ENCODE measurements around the gene ZNF205.
A peak's percentile ranks its signal among the peaks of the same experiment; 100 is the strongest.
"Not testable (repeated sequence)": the region's sequence is repeated elsewhere in the genome, so short reads cannot be mapped to it uniquely, and the experiment has no call there.

The ZNF205 gene

DNA sequence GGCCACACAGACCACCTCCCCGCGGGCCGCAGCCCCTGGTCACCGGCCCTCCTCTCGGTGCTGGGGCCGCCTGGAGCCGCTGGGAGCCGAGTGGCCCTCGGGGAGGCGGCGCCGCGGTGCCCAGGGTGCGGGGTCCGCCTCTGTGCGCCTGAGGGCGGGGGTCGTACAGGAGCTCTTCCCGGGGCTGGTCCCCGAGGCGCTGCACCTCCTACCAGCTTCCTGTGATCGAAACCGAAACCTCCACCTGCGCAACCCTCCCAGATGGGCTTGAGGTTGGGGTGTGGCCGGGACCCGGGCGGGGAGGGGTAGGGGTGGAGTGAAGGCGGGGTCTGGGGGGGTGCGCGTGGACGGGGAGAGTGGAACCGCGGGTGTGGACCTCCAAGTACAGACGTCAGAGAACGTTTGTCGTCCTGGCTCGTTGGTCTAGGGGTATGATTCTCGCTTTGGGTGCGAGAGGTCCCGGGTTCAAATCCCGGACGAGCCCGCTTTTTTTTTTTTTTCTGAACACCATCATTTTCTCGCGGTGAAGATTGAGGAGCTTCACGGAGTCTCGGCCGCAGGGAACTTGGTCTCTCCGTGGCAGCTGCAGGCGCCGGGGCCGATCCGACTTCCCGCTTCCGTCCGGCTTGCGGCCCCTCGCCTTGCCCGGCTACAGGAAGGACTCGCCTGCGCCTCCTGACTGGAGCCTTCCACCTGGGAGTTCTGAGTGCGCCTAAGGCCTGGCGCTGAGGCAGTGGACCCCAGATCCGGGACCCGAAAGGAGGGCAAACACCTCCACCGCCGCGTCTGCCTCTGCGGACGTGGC is 46.3 kb downstream of the ZNF205 start:
- DNase-seq (ENCODE audit: low read depth), result no peak
- TF ChIP-seq, protein P1, sequence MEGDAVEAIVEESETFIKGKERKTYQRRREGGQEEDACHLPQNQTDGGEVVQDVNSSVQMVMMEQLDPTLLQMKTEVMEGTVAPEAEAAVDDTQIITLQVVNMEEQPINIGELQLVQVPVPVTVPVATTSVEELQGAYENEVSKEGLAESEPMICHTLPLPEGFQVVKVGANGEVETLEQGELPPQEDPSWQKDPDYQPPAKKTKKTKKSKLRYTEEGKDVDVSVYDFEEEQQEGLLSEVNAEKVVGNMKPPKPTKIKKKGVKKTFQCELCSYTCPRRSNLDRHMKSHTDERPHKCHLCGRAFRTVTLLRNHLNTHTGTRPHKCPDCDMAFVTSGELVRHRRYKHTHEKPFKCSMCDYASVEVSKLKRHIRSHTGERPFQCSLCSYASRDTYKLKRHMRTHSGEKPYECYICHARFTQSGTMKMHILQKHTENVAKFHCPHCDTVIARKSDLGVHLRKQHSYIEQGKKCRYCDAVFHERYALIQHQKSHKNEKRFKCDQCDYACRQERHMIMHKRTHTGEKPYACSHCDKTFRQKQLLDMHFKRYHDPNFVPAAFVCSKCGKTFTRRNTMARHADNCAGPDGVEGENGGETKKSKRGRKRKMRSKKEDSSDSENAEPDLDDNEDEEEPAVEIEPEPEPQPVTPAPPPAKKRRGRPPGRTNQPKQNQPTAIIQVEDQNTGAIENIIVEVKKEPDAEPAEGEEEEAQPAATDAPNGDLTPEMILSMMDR (IDR thresholded peaks at IDR 0.05; ENCODE audit: low read depth, low read length, missing control alignments), result no peak
- peak overlapping the region; percentile 56 for H3K4me3 ChIP-seq (ENCODE audit: low read depth, low read length)

DNA sequence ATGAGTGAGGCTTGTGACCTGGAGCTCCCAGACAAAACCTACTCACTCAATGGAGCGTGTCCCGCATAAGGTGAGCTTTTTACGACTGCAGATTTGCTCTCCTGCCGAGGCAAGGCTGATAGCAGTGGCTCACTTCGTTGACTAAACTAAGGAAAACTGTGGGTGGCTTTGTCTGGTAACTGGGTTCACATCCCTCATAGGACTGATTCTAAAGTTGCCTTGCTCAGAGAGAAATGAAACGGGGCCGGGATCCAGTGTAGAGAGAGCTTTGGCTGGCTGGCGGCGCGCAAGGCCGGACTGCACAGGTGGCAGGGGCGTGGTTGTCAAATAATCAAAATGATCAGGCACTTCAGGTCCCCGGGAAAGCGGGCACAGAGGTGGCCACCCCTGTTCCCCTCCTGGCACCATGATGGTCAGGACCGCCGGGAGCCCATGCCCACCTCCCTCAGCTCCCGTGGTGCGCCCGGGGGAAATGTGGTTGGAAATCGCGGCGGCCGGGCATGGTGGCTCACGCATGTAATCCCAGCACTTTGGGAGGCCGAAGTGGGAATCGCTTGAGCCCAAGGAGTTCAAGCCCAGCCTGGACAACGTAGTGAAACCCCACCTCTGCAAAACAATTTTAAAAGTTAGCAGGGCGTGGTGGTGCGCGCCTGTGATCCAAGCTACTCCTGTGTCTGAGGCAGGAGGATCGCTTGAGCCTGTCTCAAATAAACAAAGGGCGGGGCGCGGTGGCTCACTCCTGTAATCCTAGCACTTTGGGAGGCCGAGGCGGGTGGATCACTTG is 49.0 kb downstream of the ZNF205 start:
- no peak overlapping the region for H3K4me3 ChIP-seq (ENCODE audit: low read depth, low read length)
- DNase-seq (ENCODE audit: low read depth), result no peak
- TF ChIP-seq, protein P1 (IDR thresholded peaks at IDR 0.05; ENCODE audit: low read depth, low read length, missing control alignments), result no peak

DNA sequence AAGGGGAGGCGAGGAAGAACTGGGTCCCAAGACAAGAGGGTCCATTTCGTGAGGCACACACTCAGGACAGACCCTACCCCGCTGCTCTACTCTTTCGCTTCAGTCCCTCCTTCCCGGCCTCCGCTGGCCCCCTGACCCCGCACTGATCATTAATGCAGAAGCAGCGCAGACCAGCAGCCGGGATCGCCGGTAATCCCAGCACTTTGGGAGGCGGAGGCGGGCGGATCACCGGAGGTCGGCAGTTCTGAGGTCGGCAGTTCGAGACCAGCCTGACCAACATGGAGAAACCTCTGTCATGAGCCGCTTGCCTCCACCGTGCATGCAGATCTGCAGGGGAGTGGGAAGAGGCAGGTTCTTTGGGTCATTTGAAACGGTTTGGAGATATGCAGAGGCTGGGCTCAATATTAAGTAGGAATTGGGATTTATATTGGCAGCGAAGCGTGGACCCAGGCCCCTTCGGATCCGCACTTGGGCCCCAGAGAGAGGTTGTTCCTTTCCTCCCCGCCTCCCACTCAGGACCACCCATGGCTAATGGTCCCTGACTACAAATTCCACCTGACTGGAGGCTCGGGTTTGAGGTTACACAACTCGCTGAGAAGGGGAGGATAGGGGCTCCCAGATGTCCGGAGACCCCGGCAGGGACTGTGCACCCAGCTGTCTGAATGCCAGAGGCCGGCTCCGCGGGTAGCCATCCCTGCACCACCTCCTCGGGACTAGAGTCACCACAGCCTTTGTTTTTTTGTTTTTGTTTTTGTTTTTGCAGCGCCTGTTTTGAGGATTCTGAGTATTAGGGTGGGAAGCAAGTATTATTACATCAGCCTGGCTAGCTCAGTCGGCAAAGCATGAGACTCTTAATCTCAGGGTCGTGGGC is 52.0 kb downstream of the ZNF205 start:
- TF ChIP-seq, protein P1 (IDR thresholded peaks at IDR 0.05; ENCODE audit: low read depth, low read length, missing control alignments), result no peak
- no peak overlapping the region for H3K4me3 ChIP-seq (ENCODE audit: low read depth, low read length)
- DNase-seq (ENCODE audit: low read depth), result no peak

DNA sequence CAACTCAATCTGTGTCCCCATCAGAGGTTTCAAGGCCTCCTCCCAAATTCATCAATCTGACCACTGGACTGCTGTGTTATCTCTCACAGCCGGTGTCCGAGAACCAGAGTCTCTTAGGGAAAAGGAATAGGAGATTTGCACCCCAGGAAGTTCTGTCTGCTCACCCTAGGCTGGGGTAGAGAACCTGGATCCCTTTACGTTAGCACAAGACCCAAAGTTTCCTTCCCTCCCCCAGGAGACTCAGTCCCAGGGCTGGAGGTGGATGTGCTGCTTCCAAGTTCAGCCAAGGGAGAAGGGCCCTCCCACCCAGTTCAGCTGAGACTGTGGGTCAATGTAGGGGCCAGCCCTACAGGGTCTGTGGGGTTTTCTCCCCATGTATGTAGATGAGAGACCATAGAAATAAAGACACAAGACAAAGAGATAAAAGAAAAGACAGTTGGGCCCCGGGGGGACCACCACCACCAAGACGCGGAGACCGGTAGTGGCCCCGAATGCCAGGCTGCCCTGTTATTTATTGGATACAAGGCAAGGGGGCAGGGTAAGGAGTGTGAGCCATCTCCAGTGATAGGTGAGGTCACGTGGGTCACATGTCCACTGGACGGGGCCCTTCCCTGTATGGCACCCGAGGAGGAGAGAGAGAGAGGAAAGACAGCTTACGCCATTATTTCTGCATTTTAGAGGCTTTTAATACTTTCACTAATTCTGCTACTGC is 52.9 kb downstream of the ZNF205 start:
- TF ChIP-seq, protein P1 (IDR thresholded peaks at IDR 0.05; ENCODE audit: low read depth, low read length, missing control alignments), result no peak
- DNase-seq (ENCODE audit: low read depth), result no peak
- H3K4me3 ChIP-seq (ENCODE audit: low read depth, low read length), result no peak overlapping the region

DNA sequence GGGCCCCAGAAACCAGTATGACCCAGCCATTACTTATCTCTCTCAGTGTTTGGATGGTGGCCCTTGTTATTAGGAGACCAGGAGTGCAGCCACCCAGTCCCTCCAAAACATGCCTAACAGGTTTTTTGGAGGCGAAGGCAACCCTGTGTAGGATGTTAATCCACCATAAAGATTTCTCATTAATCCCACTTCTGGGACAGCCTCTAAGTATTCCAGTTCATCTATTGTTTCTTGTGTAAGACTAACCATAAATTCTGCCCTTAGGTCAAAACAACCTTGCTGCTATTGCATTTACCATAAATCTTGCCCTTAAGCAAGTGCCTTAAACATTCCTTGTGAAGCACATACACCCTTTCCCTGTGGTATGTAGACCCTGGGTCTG is 54.1 kb downstream of the ZNF205 start:
- no peak for DNase-seq (ENCODE audit: low read depth)
- TF ChIP-seq, protein P1 (IDR thresholded peaks at IDR 0.05; ENCODE audit: low read depth, low read length, missing control alignments), result no peak
- H3K4me3 ChIP-seq (ENCODE audit: low read depth, low read length), result no peak overlapping the region

DNA sequence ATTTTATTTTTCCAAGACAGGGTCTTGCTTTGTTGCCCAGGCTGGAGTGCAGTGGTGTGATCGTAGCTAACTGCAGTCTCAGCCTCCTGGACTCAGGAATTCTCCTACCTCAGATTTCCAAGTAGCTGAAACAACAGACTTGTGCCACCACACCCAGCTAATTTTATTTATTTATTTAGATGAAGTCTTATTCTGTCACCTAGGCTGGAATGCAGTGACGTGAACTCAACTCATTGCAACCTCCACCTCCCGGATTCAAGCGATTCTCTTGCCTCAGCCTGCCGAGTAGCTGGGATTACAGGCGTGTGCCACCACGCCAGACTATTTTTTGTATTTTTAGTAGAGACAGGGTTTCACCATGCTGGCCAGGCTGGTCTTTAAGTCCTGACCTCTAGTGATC is 56.3 kb downstream of the ZNF205 start:
- not testable (repeated sequence) for DNase-seq (ENCODE audit: low read depth); H3K4me3 ChIP-seq (ENCODE audit: low read depth, low read length)

Measured in GM12864 (cell line).